Measurements from ENCODE around the gene SLC48A1.

Gene SLC48A1

DNA sequence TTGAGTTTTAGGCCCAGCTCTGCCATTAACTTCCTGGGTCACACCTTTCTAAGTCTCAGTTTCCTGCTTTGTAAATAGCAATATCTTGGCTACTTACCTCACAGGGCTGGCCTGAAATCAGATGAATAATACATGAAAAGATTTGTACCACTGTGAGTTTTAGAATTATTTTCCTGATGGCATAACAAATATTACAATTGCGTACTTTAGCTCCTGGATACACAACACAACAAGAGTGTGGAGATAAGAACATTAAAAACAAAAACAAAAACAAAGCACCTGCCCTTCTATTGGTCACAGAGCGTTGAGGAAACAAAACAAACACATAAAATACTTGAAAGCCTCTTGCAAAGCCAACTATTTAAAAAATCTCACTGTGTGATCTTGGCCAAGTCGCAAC is 51.6 kb downstream of the SLC48A1 start:
- DNase-seq (ENCODE audit: low read depth) = no peak

DNA sequence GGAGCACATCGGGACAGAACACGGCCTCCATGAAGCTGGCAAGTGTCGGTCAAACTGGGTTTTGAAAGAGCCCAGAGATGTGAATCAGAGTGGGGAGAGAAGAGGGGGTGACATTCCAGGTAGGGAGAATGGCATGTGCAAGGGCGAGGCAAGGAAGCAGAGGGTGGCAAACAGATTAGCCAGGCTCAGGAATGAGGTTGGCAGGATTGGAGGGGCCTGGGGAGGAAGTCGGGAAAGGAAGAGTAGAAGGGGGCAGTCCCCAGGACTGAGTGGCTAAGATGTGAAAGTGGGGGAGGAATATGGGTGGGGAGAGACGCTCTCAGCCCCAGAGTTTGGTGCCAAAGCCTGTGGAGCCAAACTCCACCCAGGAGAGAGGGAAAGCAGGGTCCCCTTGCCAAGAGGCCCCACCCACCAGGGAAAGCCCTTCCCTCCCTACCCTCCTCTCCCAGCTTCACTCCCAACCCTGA is 52.2 kb downstream of the SLC48A1 start:
- DNase-seq (ENCODE audit: low read depth) = no peak

DNA sequence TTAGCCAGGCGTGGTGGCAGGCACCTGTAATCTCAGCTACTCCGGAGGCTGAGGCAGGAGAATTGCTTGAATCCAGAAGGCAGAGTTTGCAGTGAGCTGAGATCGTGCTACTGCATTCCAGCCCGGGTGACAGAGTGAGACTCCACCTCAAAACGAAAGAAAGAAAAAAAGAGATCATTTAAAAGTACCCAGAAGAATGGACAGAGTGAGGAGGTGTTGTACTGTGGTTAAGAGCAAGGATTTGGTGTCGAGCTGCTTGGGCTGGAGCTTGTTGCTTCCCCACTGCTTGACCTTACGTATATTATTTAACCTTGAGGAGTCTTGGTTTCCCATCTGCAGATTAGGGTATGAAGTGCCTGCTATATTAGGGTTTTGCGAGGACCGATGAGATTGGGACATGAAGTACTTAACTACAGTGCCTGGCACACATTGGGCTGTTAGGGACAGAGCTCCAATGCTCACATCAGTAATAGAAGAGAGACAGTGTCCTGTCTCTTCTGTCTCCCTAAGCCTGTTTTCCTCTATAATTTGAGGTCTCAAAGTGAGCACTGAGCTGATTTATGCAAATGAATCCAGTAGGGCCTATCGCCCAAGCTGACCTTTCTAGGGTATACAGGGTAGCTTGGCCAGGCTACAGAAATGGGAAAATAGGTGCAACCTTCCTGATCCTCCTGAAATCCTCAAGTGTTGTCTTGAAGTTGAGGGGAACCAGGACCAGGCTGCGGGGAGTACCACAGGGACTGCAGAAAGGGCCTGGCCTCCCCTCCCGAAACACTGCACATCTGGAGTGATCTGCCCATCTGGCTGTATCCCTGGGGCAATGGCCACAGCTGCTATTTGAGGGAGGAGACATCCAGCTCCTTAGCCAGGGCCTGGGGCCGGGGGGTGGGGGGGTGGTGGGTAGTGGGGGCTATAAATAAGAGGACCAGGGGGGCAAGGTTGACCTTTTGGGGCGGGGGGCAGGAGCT is 55.3 kb downstream of the SLC48A1 start:
- no peak for DNase-seq (ENCODE audit: low read depth)

DNA sequence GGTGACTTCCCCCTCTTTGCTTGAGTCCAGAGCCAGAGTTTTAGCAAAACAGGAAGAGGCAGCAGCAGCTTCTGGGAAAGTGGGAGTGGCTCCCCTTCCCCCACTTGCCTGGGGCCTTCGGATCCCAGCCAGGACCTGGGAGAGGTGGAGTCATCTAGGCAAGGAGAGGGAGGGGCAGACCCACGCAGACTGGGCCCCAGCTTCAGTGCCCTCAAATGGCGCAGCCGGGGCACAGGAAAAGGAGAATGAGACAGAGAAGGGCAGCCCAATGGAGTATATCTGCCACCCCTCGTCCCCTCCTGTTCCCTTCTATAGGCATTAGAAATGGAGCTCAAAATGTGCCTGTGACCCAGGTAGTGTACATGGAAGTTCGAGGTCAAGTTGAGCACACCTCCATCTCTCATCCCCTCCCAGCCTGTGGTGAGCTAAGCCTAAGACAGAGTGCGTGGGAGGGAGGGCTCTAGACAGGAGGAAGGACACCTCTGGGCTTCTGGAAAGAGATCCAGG is 56.0 kb downstream of the SLC48A1 start:
- no peak for DNase-seq (ENCODE audit: low read depth)

DNA sequence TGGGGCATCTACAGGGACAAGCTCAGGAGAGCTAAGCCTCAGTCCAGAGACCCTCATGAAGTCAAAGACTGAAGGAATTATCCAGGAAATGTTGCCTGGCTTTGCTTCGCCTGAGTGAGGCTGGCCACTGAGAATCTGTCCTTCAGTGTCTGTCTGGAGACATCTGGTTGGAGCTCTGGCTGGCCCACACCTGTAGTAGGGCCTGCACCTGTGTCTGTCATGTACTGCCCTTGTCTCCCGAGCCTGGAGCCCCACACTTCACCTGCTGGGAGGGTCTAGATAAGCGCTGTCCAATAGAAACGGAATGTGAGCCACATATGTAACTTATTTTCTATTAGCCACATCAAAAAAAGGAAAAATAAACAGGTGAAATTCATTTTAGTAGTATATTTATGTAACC is 56.5 kb downstream of the SLC48A1 start:
- no peak for DNase-seq (ENCODE audit: low read depth)
